Endothelial cell of umbilical vein (primary cell): Measurements from ENCODE around the gene ZNF586. TPM values are rescaled to one million over a fixed set of nuclear protein-coding genes. Genes with fewer than 3 reads are reported as not detected.
A peak's percentile ranks its signal among the peaks of the same experiment; 100 is the strongest.
"Not testable (repeated sequence)": the region's sequence is repeated elsewhere in the genome, so short reads cannot be mapped to it uniquely, and the experiment has no call there.

Experiments
- BruUV-seq: library from RNA; stranded (reverse); fragments of 400-500 nt; replicated peaks from 2 replicates; lab custom pipeline; 2021; lab: Mats Ljungman, UMichigan
- CTCF ChIA-PET: fragments of 300-600, 350-600 bp; sonication (Branson Sonifier 250); formaldehyde crosslinking; loops from one replicate; lab custom pipeline; 2021; ENCODE audit warnings: antibody characterized with exemption, inconsistent platforms; lab: Charles Lee
- POLR2A ChIA-PET: fragments of 300-600, 350-600 bp; sonication (Branson Sonifier 250); formaldehyde crosslinking; loops from one replicate; lab custom pipeline; 2021; ENCODE audit warnings: antibody characterized with exemption, inconsistent platforms; lab: Charles Lee
- DNase-seq: peaks from one replicate; pipeline ENCODE4 v3.0.0-alpha.2; 2011; ENCODE audit warnings: low read depth, low spot score
- FAIRE-seq: peaks from 2 replicates; lab custom pipeline; 2011; peaks lifted over from hg19 to GRCh38; lab: Jason Lieb, UNC
- H2AFZ ChIP-seq: 2 replicates; pipeline ENCODE4 v1.6.0; 2012; ENCODE audit warnings: low read depth, low read length, control low read depth, inconsistent platforms
- H3K27ac ChIP-seq: 2 replicates; pipeline ENCODE4 v1.5.1; 2011; ENCODE audit warnings: low read depth, mild to moderate bottlenecking, control low read depth, low read length, moderate library complexity; ENCODE audit not compliant: insufficient read depth
- H3K27me3 ChIP-seq, 2 experiments: 2 replicates each; pipeline versions ENCODE4 v1.6.0 to v1.6.1; 2011; ENCODE audit warnings: low read length in 2 of 2, mixed read lengths in 1 of 2; ENCODE audit not compliant: control insufficient read depth in 2 of 2, insufficient read depth in 2 of 2
- H3K36me3 ChIP-seq, 2 experiments: 2 replicates in 1 of 2; 3 replicates in 1 of 2; pipeline ENCODE4 v1.5.1; 2011; ENCODE audit warnings: low read length in 2 of 2, mild to moderate bottlenecking in 1 of 2, moderate library complexity in 1 of 2; ENCODE audit not compliant: control insufficient read depth in 2 of 2, insufficient read depth in 2 of 2; ENCODE audit errors: extremely low read depth in 1 of 2
- H3K4me1 ChIP-seq: 3 replicates; pipeline ENCODE4 v1.5.1; 2011; ENCODE audit warnings: mild to moderate bottlenecking, low read length; ENCODE audit not compliant: control insufficient read depth, insufficient read depth; ENCODE audit errors: extremely low read depth
- H3K4me2 ChIP-seq: 2 replicates; pipeline ENCODE4 v1.6.1; 2011; ENCODE audit warnings: low read length, control low read depth, mixed read lengths; ENCODE audit not compliant: insufficient read depth
- H3K4me3 ChIP-seq, 3 experiments: fragments of 200-600 bp in 1 of 3; sonication (generic), shearing (Covaris generic) in 1 of 3; replicated peaks in 1 of 3; 2 replicates each; pipeline ENCODE4 v1.5.1; 2011 to 2016; ENCODE audit warnings: control low read depth in 3 of 3, low read length in 3 of 3, mild to moderate bottlenecking in 2 of 3, inconsistent platforms in 1 of 3, low read depth in 1 of 3, moderate library complexity in 1 of 3; ENCODE audit not compliant: insufficient read depth in 1 of 3
- H3K79me2 ChIP-seq: 2 replicates; pipeline ENCODE4 v1.6.0; 2012; ENCODE audit warnings: low read length, inconsistent platforms; ENCODE audit not compliant: control insufficient read depth, insufficient read depth
- H3K9ac ChIP-seq: replicated peaks from 2 replicates; pipeline ENCODE3; 2011; ENCODE audit warnings: low read length, control low read depth; ENCODE audit not compliant: insufficient read depth; ENCODE audit errors: extremely low read depth
- H3K9me1 ChIP-seq: replicated peaks from 3 replicates; pipeline ENCODE4 v1.6.0; 2011; ENCODE audit warnings: mild to moderate bottlenecking, low read length; ENCODE audit not compliant: control insufficient read depth, insufficient read depth; ENCODE audit errors: extremely low read depth
- H3K9me3 ChIP-seq: replicated peaks from 2 replicates; pipeline ENCODE4 v1.5.1; 2012; ENCODE audit warnings: low read length, inconsistent platforms; ENCODE audit not compliant: control insufficient read depth, insufficient read depth
- H4K20me1 ChIP-seq: replicated peaks from 2 replicates; pipeline ENCODE3; 2011; ENCODE audit warnings: mild to moderate bottlenecking, low read length; ENCODE audit not compliant: control insufficient read depth, insufficient read depth; ENCODE audit errors: extremely low read depth
- CTCF ChIP-seq, 2 donors: IDR thresholded peaks; 1 replicate in 1 of 2; 2 replicates in 1 of 2; pipeline ENCODE4 v1.5.1; 2011; ENCODE audit warnings: low read length in 2 of 2, mild to moderate bottlenecking in 2 of 2, moderate library complexity in 2 of 2, control low read depth in 1 of 2, inconsistent platforms in 1 of 2, low read depth in 1 of 2; ENCODE audit not compliant: insufficient read depth in 1 of 2; ENCODE audit errors: extremely low read depth in 1 of 2
- EZH2 ChIP-seq: IDR thresholded peaks from 2 replicates; pipeline ENCODE4 v1.6.1; 2012; ENCODE audit warnings: borderline replicate concordance, low read depth, mild to moderate bottlenecking, moderate library complexity, low read length, inconsistent platforms; ENCODE audit not compliant: severe bottlenecking
- FOS ChIP-seq: IDR thresholded peaks from 2 replicates; pipeline ENCODE4 v1.6.1; 2011; ENCODE audit warnings: mild to moderate bottlenecking, low read length, moderate library complexity, borderline replicate concordance; ENCODE audit not compliant: insufficient read depth
- GATA2 ChIP-seq: IDR thresholded peaks from 2 replicates; pipeline ENCODE4 v1.7.0; 2011; ENCODE audit warnings: low read depth, mild to moderate bottlenecking, moderate library complexity, mixed read lengths, low read length; ENCODE audit not compliant: insufficient read length, insufficient read depth
- JUN ChIP-seq: IDR thresholded peaks from 2 replicates; pipeline ENCODE4 v1.6.1; 2011; ENCODE audit warnings: borderline replicate concordance, low read depth; ENCODE audit not compliant: insufficient read length, insufficient read depth
- MAX ChIP-seq: IDR thresholded peaks from 2 replicates; pipeline ENCODE4 v1.6.1; 2011; ENCODE audit not compliant: insufficient read depth, insufficient read length
- MYC ChIP-seq: IDR thresholded peaks from one replicate; pipeline ENCODE4 v1.6.1; 2011; ENCODE audit warnings: mild to moderate bottlenecking, low read depth, low read length
- POLR2A ChIP-seq: IDR thresholded peaks from 2 replicates; pipeline ENCODE4 v1.6.1; 2012; ENCODE audit warnings: low read depth, mild to moderate bottlenecking, control low read depth, low read length
- POLR2AphosphoS5 ChIP-seq: IDR thresholded peaks from 2 replicates; pipeline ENCODE4 v1.6.1; 2012; ENCODE audit warnings: low read depth, mild to moderate bottlenecking, control low read depth, low read length, moderate library complexity; ENCODE audit not compliant: insufficient read depth
- dilution Hi-C: fragments of 300-500 bp; cut with MboI; formaldehyde crosslinking; loops from one replicate; pipeline ENCODE4 v1.15.0; 2019; ENCODE audit warnings: low sequenced_read_pairs; ENCODE audit not compliant: extremely low pct_ligation_motif_present
- intact Hi-C: fragments of 100-400 bp; cut with micrococcal nuclease; formaldehyde crosslinking; loops from one replicate; pipeline ENCODE4 v1.10.0; 2022
- polyA plus RNA-seq, 4 experiments: library from polyadenylated mRNA; depleted of rRNA in 3 of 4; stranded (reverse) in 3 of 4; unstranded in 1 of 4; fragments of >200 nt; gene quantifications; 2 replicates each; pipeline versions ENCODE4 v1.2.1 to v1.2.3, GENCODE V29; 2011 to 2012; ENCODE audit warnings: missing spikeins in 1 of 4
- total RNA-seq: library from RNA; stranded (reverse); gene quantifications from 2 replicates; pipeline ENCODE4 v1.2.3, GENCODE V29; 2021

Gene ZNF586
- total and polyA plus RNA-seq, 2 donors (not counting 3 experiments of a cell fraction or from before 2014, with no cell fraction given) = 6.0 to 14.7 TPM

GRCh38 chr19:57820599-57820998 is 51.1 kb downstream of the ZNF586 start:
- Histone ChIP-seq H3K9me3 (no peaks in the 10 kb centered on the region), H3K9ac (no peak overlapping the region), H2AFZ (no peak overlapping the region), H3K4me3 (peak overlapping the region; percentile 82 to 92 (median 83)), H3K27ac (no peak overlapping the region), H4K20me1 (no peaks in the 10 kb centered on the region), H3K4me2 (peak overlapping the region; percentile 63), H3K9me1 (no peaks in the 10 kb centered on the region), H3K27me3 (no peaks in the 10 kb centered on the region), H3K36me3 (no peaks in the 10 kb centered on the region), H3K79me2 (peaks cover 57% of the 10 kb centered on the region), H3K4me1 (peaks cover 2% of the 10 kb centered on the region)
- FAIRE-seq (no peak), DNase-seq (no peak)
- CTCF ChIA-PET = interaction anchor here (1.3 kb wide), 1 partner anchor 51 kb away, joined by 3 read pairs; the partner anchor contains the start of gene ZNF586
- POLR2A ChIA-PET = no interaction called here
- intact Hi-C loops = no loop called here
- BruUV-seq = no TSS peak
- TF ChIP-seq FOS (no peak), GATA2 (no peak), POLR2AphosphoS5 (no peak), MAX (no peak), JUN (no peak), EZH2 (no peak), MYC (no peak), CTCF (IDR thresholded peaks at IDR 0.05; ENCODE audit: extremely low read depth in 1 of 2, insufficient read depth in 1 of 2, low read depth in 1 of 2, low read length in 2 of 2) (no peak), POLR2A (no peak)
- dilution Hi-C loops = no loop called here

DNA sequence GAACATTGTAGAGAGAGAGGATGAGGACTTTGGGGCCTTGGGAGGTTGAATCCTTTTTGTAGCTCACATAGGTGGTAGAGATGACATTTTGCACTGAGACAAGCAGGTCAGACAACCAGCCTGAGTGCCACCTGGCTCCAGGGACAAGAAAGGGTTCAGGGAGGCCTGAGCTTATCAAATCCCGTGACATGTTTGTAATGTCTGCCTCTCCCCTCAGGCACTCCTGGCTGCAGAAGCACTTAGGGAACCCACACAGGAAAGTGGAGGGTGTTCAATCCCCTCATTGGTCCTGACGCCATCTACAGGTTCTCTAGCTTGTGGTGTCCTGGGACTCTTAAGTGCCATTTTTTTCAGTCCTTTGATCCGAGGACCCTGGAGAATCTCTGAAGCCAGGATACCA is 51.6 kb downstream of the ZNF586 start:
- H3K9ac ChIP-seq, H3K9me3 ChIP-seq, H3K27me3 ChIP-seq, H2AFZ ChIP-seq, DNase-seq, H3K4me3 ChIP-seq, intact Hi-C loops, H3K27ac ChIP-seq, H3K36me3 ChIP-seq, H3K4me1 ChIP-seq, H3K4me2 ChIP-seq, H4K20me1 ChIP-seq, POLR2A ChIA-PET, H3K9me1 ChIP-seq, CTCF ChIA-PET, dilution Hi-C loops, BruUV-seq, FAIRE-seq: not testable (repeated sequence)
- peaks cover 62% of the 10 kb centered on the region for H3K79me2 ChIP-seq

DNA sequence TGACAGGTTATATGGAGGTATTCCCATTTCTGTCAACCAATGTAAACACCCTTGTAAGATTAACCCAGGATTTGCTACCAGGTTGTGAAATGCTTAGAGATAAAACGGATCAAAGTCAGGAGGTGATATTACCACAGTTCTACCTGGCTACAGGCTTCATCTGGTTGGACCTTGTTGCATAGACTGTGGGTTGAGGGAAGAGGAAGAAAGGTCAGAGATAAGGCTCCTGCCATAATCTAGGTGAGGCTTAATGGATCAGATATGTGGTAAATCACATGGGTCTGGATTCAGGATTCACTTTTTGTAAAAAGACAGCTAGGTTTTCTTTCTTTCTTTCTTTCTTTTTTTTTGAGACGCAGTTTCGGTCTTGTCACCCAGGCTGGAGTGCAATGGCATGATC is 52.0 kb downstream of the ZNF586 start:
- FAIRE-seq, DNase-seq, H3K4me2 ChIP-seq, H3K36me3 ChIP-seq, H3K4me3 ChIP-seq, intact Hi-C loops, BruUV-seq, CTCF ChIA-PET, H4K20me1 ChIP-seq, H3K9me1 ChIP-seq, POLR2A ChIA-PET, H3K9ac ChIP-seq, dilution Hi-C loops, H3K4me1 ChIP-seq, H2AFZ ChIP-seq, H3K27me3 ChIP-seq, H3K27ac ChIP-seq, H3K9me3 ChIP-seq: not testable (repeated sequence)
- peaks cover 65% of the 10 kb centered on the region for H3K79me2 ChIP-seq
